ENCODE data around the gene SLC19A2. TPM values are rescaled to one million over a fixed set of nuclear protein-coding genes. Genes with fewer than 3 reads are reported as not detected.

The SLC19A2 gene
- polyA plus RNA-seq, 1 of the 3 experiments (the other 2 are of a cell fraction): 3.4 TPM

GRCh38 chr1:169474302-169474995 lies 11.3 kb downstream of the SLC19A2 start (continued):
- TF ChIP-seq REST (IDR thresholded peaks at IDR 0.05; ENCODE audit: low read depth, low read length) (no peak), FOXM1 (IDR thresholded peaks at IDR 0.05; ENCODE audit: low read depth) (no peak), FOXJ3 (CRISPR knock-in tag; IDR thresholded peaks at IDR 0.05) (no peak)

- Histone ChIP-seq H3K27ac (ENCODE audit: low read depth in 2 of 2, low read length in 1 of 2) (no peak overlapping the region), H3K9me3 (no peaks in the 10 kb centered on the region), H3K9me2 (no peaks in the 10 kb centered on the region), H4K20me1 (ENCODE audit: insufficient read depth) (no peaks in the 10 kb centered on the region), H3K4me1 (ENCODE audit: control insufficient read depth in 1 of 2, insufficient read depth in 2 of 2, low read depth in 1 of 2, low read length in 1 of 2) (no peaks in the 10 kb centered on the region; a peak in 1 of 4 replicates), H3F3A (replicated peaks; ENCODE audit: insufficient read depth) (no peaks in the 10 kb centered on the region), H3K9ac (no peak overlapping the region), H3K4me3 (ENCODE audit: low read depth in 2 of 2, low read length in 1 of 2) (no peak overlapping the region), H3K79me2 (ENCODE audit: insufficient read depth) (no peaks in the 10 kb centered on the region), H3K4me2 (no peak overlapping the region), H3K27me3 (ENCODE audit: insufficient read depth) (no peaks in the 10 kb centered on the region), H3K36me3 (replicated peaks in 1 of 2; ENCODE audit: control insufficient read depth in 1 of 2, insufficient read depth in 2 of 2, low read length in 1 of 2) (peaks cover 0 to 25% of the 10 kb centered on the region in 2 experiments), H2AFZ (ENCODE audit: low read depth) (no peak overlapping the region)
- POLR2A ChIA-PET: no interaction called here
- DNase-seq: no peak
- 66% methylated on average over 5 of the region's 5 CpGs for WGBS (ENCODE audit: low lambda C conversion rate)
- TF ChIP-seq JUND (IDR thresholded peaks at IDR 0.05): no peak
- no peak for TF ChIP-seq EZH2phosphoT487 (IDR thresholded peaks at IDR 0.05; ENCODE audit: borderline replicate concordance, low read depth)
- TF ChIP-seq YY1 (IDR thresholded peaks at IDR 0.05; ENCODE audit: low read depth): no peak
- TF ChIP-seq FOXJ3 (CRISPR knock-in tag; IDR thresholded peaks at IDR 0.05): no peak
- no peak for TF ChIP-seq MEF2A (IDR thresholded peaks at IDR 0.05; ENCODE audit: borderline replicate concordance, low read depth)
- TF ChIP-seq TCF12 (IDR thresholded peaks at IDR 0.05): no peak
- TF ChIP-seq RAD21 (IDR thresholded peaks at IDR 0.05; ENCODE audit: low read length): no peak
- no peak for TF ChIP-seq MXI1 (IDR thresholded peaks at IDR 0.05; ENCODE audit: low read depth, low read length)
- no peak for TF ChIP-seq NRF1 (IDR thresholded peaks at IDR 0.05; ENCODE audit: low read depth, low read length)
- TF ChIP-seq RFX5 (IDR thresholded peaks at IDR 0.05; ENCODE audit: low read length): no peak
- no peak for TF ChIP-seq ZBTB33 (IDR thresholded peaks at IDR 0.05; ENCODE audit: borderline replicate concordance, low read depth)
- TF ChIP-seq IRF3 (IDR thresholded peaks at IDR 0.05; ENCODE audit: low read depth, low read length): no peak
- no peak for TF ChIP-seq TEAD4 (IDR thresholded peaks at IDR 0.05; ENCODE audit: borderline replicate concordance, insufficient read depth)
- no peak for TF ChIP-seq FOSL2 (IDR thresholded peaks at IDR 0.05; ENCODE audit: borderline replicate concordance, low read depth)
- no peak for TF ChIP-seq EP300 (IDR thresholded peaks at IDR 0.05; ENCODE audit: borderline replicate concordance in 1 of 2, low read depth in 1 of 2, low read length in 1 of 2)
- CTCF ChIA-PET: interaction anchor here (1.5 kb wide), 1 partner anchor 72 kb away, joined by 8 read pairs; no protein-coding TSS in a partner anchor
Measured at GRCh38 chr1:169473347-169473746, 12.4 kb downstream of the SLC19A2 start.

Measured in SK-N-SH (cell line).